K562 (cell line): ENCODE data around the gene HDAC1. TPM values are rescaled to one million over a fixed set of nuclear protein-coding genes. Genes with fewer than 3 reads are reported as not detected.

Experiments
- AFF1 ChIP-seq, 2 experiments: fragments of 450-650 bp; IDR thresholded peaks; 2 replicates each; pipeline ENCODE4 v1.6.1; 2018; ENCODE audit warnings: mild to moderate bottlenecking in 2 of 2, low read depth in 1 of 2; ENCODE audit not compliant: partially characterized antibody in 2 of 2
- BRD9 ChIP-seq: fragments of 450-650 bp; IDR thresholded peaks from 2 replicates; pipeline ENCODE4 v1.6.1; 2018; ENCODE audit warnings: low read depth; ENCODE audit not compliant: partially characterized antibody
- EP300 ChIP-seq: IDR thresholded peaks from 2 replicates; pipeline ENCODE4 v1.6.1; 2012; ENCODE audit warnings: low read length, improper control_type of control experiment
- EWSR1 ChIP-seq: fragments of 450-650 bp; IDR thresholded peaks from 2 replicates; pipeline ENCODE4 v1.6.1; 2018; ENCODE audit warnings: borderline replicate concordance, mild to moderate bottlenecking, low read depth, moderate library complexity; ENCODE audit not compliant: partially characterized antibody
- MXI1 ChIP-seq: IDR thresholded peaks from 2 replicates; pipeline ENCODE4 v1.6.1; 2011; ENCODE audit warnings: low read depth, mild to moderate bottlenecking, improper control_type of control experiment, low read length
- NCOA2 ChIP-seq, 2 experiments: fragments of 450-650 bp; IDR thresholded peaks; 2 replicates each; pipeline ENCODE4 v1.6.1; 2018; ENCODE audit warnings: mild to moderate bottlenecking in 2 of 2, moderate library complexity in 1 of 2; ENCODE audit not compliant: partially characterized antibody in 2 of 2
- PML ChIP-seq: IDR thresholded peaks from 2 replicates; pipeline ENCODE4 v1.6.1; 2012; ENCODE audit warnings: low read length, inconsistent platforms
- POLR2A ChIP-seq: fragments of 450-650 bp; conservative IDR thresholded peaks from 2 replicates; pipeline ENCODE4 v1.6.1; 2016
- POLR2B ChIP-seq: fragments of 450-650 bp; IDR thresholded peaks from 2 replicates; pipeline ENCODE4 v1.6.1; 2018; ENCODE audit warnings: low read depth; ENCODE audit not compliant: partially characterized antibody
- PRPF4 ChIP-seq: fragments of 200-400 bp; formaldehyde crosslinking; IDR thresholded peaks from one replicate; pipeline ENCODE4 v1.6.1; 2017; ENCODE audit warnings: low read length, low read depth, mild to moderate bottlenecking; ENCODE audit not compliant: insufficient read depth, poor library complexity, severe bottlenecking
- RBFOX2 ChIP-seq: fragments of 200-400 bp; formaldehyde crosslinking; IDR thresholded peaks from 2 replicates; pipeline ENCODE4 v1.6.1; 2017; ENCODE audit warnings: low read depth, mild to moderate bottlenecking, low read length, moderate library complexity
- SLC30A9 ChIP-seq: fragments of 250-450 bp; sonication (Bioruptor Pico); IDR thresholded peaks from 2 replicates; pipeline ENCODE4 v1.8.0; 2022; ENCODE audit warnings: mild to moderate bottlenecking, moderate library complexity
- SUPT5H ChIP-seq: fragments of 450-650 bp; IDR thresholded peaks from 2 replicates; pipeline ENCODE4 v1.6.1; 2016
- ZNF354B ChIP-seq: fragments of 250-450 bp; sonication (Bioruptor Pico); IDR thresholded peaks from 2 replicates; pipeline ENCODE4 v1.4.0; 2020
- ZNF766 ChIP-seq: fragments of 200-800 bp; sonication (Bioruptor generic); conservative IDR thresholded peaks from 2 replicates; pipeline ENCODE4 v1.6.1; 2016; ENCODE audit warnings: missing genetic modification characterization, missing compliant biosample characterization
- polyA plus RNA-seq, 8 experiments: library from polyadenylated mRNA; depleted of rRNA in 4 of 8; stranded (reverse) in 5 of 8; unstranded in 3 of 8; fragments of >200 nt; fragmentation: Nextera tagmentation in 2 of 8; fragmentation: Illumina TruSeq in 1 of 8; extraction: Ambion mirVana in 2 of 8; extraction: Trizol in 1 of 8; gene quantifications; 2 replicates each; pipeline versions ENCODE4 v1.2.1 to v1.2.3, GENCODE V29; 2011 to 2014; ENCODE audit warnings: inconsistent platforms in 1 of 8, missing spikeins in 1 of 8
- total RNA-seq, 7 experiments: library from RNA; depleted of rRNA in 6 of 7; stranded (reverse); fragments of >200 nt in 6 of 7; fragmentation: Illumina TruSeq in 2 of 7; extraction: Trizol in 2 of 7; gene quantifications; 2 replicates each; pipeline versions ENCODE4 v1.2.1 to v1.2.3, GENCODE V29; 2011 to 2021; ENCODE audit warnings: low replicate concordance in 1 of 7
- TF ChIP-seq, protein P1 (sequence below): sonication (generic); formaldehyde crosslinking; IDR thresholded peaks from 2 replicates; pipeline ENCODE4 v1.8.1; 2022; ENCODE audit warnings: missing genetic modification reagents
- TF ChIP-seq, protein P2 (sequence below), 2 experiments: fragments of 150-350 bp in 1 of 2; IDR thresholded peaks; 2 replicates each; pipeline ENCODE4 v1.6.1; 2012 to 2016; ENCODE audit warnings: low read depth in 2 of 2, low read length in 2 of 2, mild to moderate bottlenecking in 1 of 2, moderate library complexity in 1 of 2
- TF ChIP-seq, protein P3 (sequence below): sonication (generic); formaldehyde crosslinking; IDR thresholded peaks from 2 replicates; pipeline ENCODE4 v1.8.0; 2022; ENCODE audit warnings: missing genetic modification reagents, mild to moderate bottlenecking, moderate library complexity, borderline replicate concordance

HDAC1 gene
- total and polyA plus RNA-seq, 9 of the 15 experiments (the other 6 are each of a cell fraction or from before 2014, with no cell fraction given): 169 to 384 (median 193) TPM

DNA sequence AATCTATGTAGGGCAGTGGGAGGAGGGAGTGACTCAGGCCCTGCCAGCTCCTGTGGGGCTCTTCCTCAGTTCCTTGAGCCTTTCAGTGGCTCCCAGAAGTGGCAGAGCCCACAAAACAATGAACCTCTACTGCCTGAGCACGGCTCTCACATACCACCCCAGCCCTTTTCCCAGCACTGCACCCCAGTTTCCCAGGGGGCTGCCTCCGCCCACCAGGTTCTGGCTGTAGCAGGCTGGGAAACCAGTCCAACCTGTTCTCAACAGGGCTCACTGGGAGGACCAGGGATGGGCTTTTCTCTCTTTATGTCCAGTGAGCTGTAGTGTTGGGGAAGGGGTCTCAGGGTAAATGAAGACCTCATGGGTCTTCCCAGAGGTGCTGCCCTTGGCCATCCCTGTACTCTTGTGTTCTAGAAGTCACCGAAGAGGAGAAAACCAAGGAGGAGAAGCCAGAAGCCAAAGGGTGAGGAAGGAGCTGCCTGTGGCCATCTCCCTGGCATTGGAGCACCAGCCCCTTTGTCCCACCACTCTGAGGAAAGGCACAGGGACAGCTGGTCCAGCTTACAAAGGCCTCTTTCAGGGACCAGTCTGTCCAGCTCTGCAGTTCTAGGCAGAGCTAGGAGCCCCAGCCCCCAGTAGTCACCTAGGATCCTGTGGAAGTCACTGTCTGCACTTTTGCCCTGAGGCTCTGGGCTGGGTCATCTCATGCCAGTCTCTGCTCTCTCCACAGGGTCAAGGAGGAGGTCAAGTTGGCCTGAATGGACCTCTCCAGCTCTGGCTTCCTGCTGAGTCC, 40.6 kb downstream of the HDAC1 start (continued):
- TF ChIP-seq AFF1 (IDR thresholded peaks at IDR 0.05; ENCODE audit: low read depth in 1 of 2, partially characterized antibody in 2 of 2) (no peak), BRD9 (no peak), POLR2A (peak; percentile 65), MXI1 (no peak), ZNF766 (CRISPR knock-in tag) (no peak), POLR2B (peak; percentile 39), SLC30A9 (CRISPR knock-in tag) (no peak), PRPF4 (no peak), NCOA2 (IDR thresholded peaks at IDR 0.05; ENCODE audit: partially characterized antibody in 2 of 2) (no peak), RBFOX2 (peak; percentile 42; the same call in 1 of the 2 replicates), SUPT5H (peak; percentile 55; the same call in 1 of the 2 replicates), PML (peak; percentile 11; the same call in 1 of the 2 replicates), ZNF354B (CRISPR knock-in tag) (no peak), EP300 (no peak), EWSR1 (no peak)
- TF ChIP-seq, protein P1, sequence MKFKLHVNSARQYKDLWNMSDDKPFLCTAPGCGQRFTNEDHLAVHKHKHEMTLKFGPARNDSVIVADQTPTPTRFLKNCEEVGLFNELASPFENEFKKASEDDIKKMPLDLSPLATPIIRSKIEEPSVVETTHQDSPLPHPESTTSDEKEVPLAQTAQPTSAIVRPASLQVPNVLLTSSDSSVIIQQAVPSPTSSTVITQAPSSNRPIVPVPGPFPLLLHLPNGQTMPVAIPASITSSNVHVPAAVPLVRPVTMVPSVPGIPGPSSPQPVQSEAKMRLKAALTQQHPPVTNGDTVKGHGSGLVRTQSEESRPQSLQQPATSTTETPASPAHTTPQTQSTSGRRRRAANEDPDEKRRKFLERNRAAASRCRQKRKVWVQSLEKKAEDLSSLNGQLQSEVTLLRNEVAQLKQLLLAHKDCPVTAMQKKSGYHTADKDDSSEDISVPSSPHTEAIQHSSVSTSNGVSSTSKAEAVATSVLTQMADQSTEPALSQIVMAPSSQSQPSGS (CRISPR knock-in tag): no peak
- TF ChIP-seq, protein P2, sequence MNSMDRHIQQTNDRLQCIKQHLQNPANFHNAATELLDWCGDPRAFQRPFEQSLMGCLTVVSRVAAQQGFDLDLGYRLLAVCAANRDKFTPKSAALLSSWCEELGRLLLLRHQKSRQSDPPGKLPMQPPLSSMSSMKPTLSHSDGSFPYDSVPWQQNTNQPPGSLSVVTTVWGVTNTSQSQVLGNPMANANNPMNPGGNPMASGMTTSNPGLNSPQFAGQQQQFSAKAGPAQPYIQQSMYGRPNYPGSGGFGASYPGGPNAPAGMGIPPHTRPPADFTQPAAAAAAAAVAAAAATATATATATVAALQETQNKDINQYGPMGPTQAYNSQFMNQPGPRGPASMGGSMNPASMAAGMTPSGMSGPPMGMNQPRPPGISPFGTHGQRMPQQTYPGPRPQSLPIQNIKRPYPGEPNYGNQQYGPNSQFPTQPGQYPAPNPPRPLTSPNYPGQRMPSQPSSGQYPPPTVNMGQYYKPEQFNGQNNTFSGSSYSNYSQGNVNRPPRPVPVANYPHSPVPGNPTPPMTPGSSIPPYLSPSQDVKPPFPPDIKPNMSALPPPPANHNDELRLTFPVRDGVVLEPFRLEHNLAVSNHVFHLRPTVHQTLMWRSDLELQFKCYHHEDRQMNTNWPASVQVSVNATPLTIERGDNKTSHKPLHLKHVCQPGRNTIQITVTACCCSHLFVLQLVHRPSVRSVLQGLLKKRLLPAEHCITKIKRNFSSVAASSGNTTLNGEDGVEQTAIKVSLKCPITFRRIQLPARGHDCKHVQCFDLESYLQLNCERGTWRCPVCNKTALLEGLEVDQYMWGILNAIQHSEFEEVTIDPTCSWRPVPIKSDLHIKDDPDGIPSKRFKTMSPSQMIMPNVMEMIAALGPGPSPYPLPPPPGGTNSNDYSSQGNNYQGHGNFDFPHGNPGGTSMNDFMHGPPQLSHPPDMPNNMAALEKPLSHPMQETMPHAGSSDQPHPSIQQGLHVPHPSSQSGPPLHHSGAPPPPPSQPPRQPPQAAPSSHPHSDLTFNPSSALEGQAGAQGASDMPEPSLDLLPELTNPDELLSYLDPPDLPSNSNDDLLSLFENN (IDR thresholded peaks at IDR 0.05; ENCODE audit: low read depth in 2 of 2, low read length in 2 of 2): no peak
- TF ChIP-seq, protein P3, sequence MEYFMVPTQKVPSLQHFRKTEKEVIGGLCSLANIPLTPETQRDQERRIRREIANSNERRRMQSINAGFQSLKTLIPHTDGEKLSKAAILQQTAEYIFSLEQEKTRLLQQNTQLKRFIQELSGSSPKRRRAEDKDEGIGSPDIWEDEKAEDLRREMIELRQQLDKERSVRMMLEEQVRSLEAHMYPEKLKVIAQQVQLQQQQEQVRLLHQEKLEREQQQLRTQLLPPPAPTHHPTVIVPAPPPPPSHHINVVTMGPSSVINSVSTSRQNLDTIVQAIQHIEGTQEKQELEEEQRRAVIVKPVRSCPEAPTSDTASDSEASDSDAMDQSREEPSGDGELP (CRISPR knock-in tag): no peak
